GM23338 (cell line): Measurements from ENCODE around the gene ANKRD1.

Experiments
- CREB1 ChIP-seq: fragments of 250-450 bp; sonication (Bioruptor Pico); IDR thresholded peaks from 2 replicates; pipeline ENCODE4 v1.5.0; 2020; ENCODE audit warnings: low read depth, mild to moderate bottlenecking, moderate library complexity
- CTCF ChIP-seq, 2 experiments: fragments of 200-600 bp in 1 of 2; sonication (generic) in 1 of 2; conservative IDR thresholded peaks; 2 replicates each; pipeline versions ENCODE4 v1.5.1 to v1.6.1; 2016 to 2017; ENCODE audit warnings: antibody characterized with exemption in 2 of 2, low read depth in 2 of 2, mild to moderate bottlenecking in 2 of 2, moderate library complexity in 1 of 2
- EZH2 ChIP-seq: fragments of 200-600 bp; sonication (generic); IDR thresholded peaks from one replicate; pipeline ENCODE4 v1.8.0; 2017; ENCODE audit warnings: antibody characterized with exemption, mild to moderate bottlenecking, low read depth; ENCODE audit not compliant: unreplicated experiment
- EZH2phosphoT487 ChIP-seq: fragments of 200-600 bp; sonication (generic); IDR thresholded peaks from one replicate; pipeline ENCODE4 v1.8.1; 2018; ENCODE audit warnings: antibody characterized with exemption; ENCODE audit not compliant: unreplicated experiment
- POLR2AphosphoS5 ChIP-seq: IDR thresholded peaks from 2 replicates; pipeline ENCODE4 v1.6.1; 2016; ENCODE audit warnings: antibody characterized with exemption, low read depth
- REST ChIP-seq: IDR thresholded peaks from one replicate; pipeline ENCODE4 v1.6.1; 2018; ENCODE audit warnings: antibody characterized with exemption; ENCODE audit not compliant: unreplicated experiment

- TF ChIP-seq EZH2phosphoT487 (no peak), EZH2 (peak; percentile 20), CREB1 (no peak), CTCF (conservative IDR thresholded peaks at IDR 0.05; ENCODE audit: low read depth in 2 of 2) (no peak), REST (no peak), POLR2AphosphoS5 (no peak)
These were observed 5.7 kb downstream of the ANKRD1 start for GRCh38 chr10:90914992-90915765.
